ENCODE measurements around the gene NHERF1. TPM values are rescaled to one million over a fixed set of nuclear protein-coding genes. Genes with fewer than 3 reads are reported as not detected.

The NHERF1 gene
- total and polyA plus RNA-seq, 9 of the 15 experiments (the other 6 are each of a cell fraction or from before 2014, with no cell fraction given), result 11.4 to 79.9 (median 36.9) TPM

- no TSS peak for BruUV-seq (replicated peaks)
- in situ Hi-C loops (cut with MboI), result no loop called here
- H3K9me3 ChIP-seq (replicated peaks; ENCODE audit: control insufficient read depth, insufficient read depth, low read depth, low read length), result no peaks in the 10 kb centered on the region
- H3K27ac ChIP-seq (ENCODE audit: extremely low read depth, low read depth, low read length), result no peak overlapping the region
- H2AFZ ChIP-seq (ENCODE audit: low read depth, low read length), result no peak overlapping the region
- no peaks in the 10 kb centered on the region for H3K27me3 ChIP-seq (ENCODE audit: control insufficient read depth in 2 of 2, insufficient read depth in 2 of 2, low read length in 2 of 2)
- no peak overlapping the region for H3K4me2 ChIP-seq (ENCODE audit: insufficient read depth, low read length)
- H3K9ac ChIP-seq (ENCODE audit: insufficient read depth in 1 of 2, low read depth in 2 of 2, low read length in 2 of 2), result 0 out of 4 replicates have a peak overlapping the region, but pooled peaks of 1 of the 2 experiments have one; percentile 17
- ChIA-PET POLR2A (interaction anchor here (0.6 to 2.5 kb wide), 11 partner anchors 8 to 169 kb away, joined by 3 to 9 read pairs (median 3); no protein-coding TSS in a partner anchor), CTCF (ENCODE audit: low intra/inter-chr PET ratio) (interaction anchor here (3.6 kb wide), 1 partner anchor 25 kb away, joined by 41 read pairs; no protein-coding TSS in a partner anchor)
- H3K36me3 ChIP-seq (ENCODE audit: control insufficient read depth, insufficient read depth, low read length), result peaks cover 71% of the 10 kb centered on the region
- H3K9me1 ChIP-seq (ENCODE audit: control insufficient read depth, insufficient read depth, low read length), result no peaks in the 10 kb centered on the region
- peaks cover 9% of the 10 kb centered on the region for H3K79me2 ChIP-seq (ENCODE audit: control insufficient read depth, insufficient read depth, low read length)
- intact Hi-C loops (cut with micrococcal nuclease), result loop anchor here (1.0 kb wide), 1 partner anchor 23 kb away; no protein-coding TSS in a partner anchor
- WGBS (ENCODE audit: insufficient coverage, low coverage, missing lambda C conversion rate), result 69% methylated on average over 5 of the region's 5 CpGs
- ATAC-seq (peak; percentile 11; the same call in 2 of the 3 replicates), DNase-seq (ENCODE audit: extremely low read depth in 1 of 4, low spot score in 3 of 4) (no peak), FAIRE-seq (no peak)
- peaks cover 17% of the 10 kb centered on the region for H4K20me1 ChIP-seq (replicated peaks; ENCODE audit: control insufficient read depth, insufficient read depth, low read length)
- H3K4me1 ChIP-seq (replicated peaks in 1 of 2; ENCODE audit: control insufficient read depth in 2 of 2, insufficient read depth in 2 of 2, low read length in 2 of 2), result peaks cover 0 to 12% of the 10 kb centered on the region in 2 experiments; a peak in 1 of 5 replicates
- H3K4me3 ChIP-seq, result no peak overlapping the region
- TF ChIP-seq HDAC3 (IDR thresholded peaks at IDR 0.05; ENCODE audit: borderline replicate concordance, partially characterized antibody) (no peak), POLR2A (conservative IDR thresholded peaks at IDR 0.05) (peak; percentile 61), ZNF445 (CRISPR knock-in tag; IDR thresholded peaks at IDR 0.05; ENCODE audit: low read depth) (no peak), SMC3 (conservative IDR thresholded peaks at IDR 0.05; ENCODE audit: insufficient read depth, low read depth, low read length) (no peak), E2F8 (IDR thresholded peaks at IDR 0.05; ENCODE audit: low read depth, partially characterized antibody) (peak; percentile 12), MCM2 (IDR thresholded peaks at IDR 0.05; ENCODE audit: low read depth) (no peak), CREBBP (IDR thresholded peaks at IDR 0.05; ENCODE audit: low read depth, low read length) (no peak), ATF4 (CRISPR knock-in tag; IDR thresholded peaks at IDR 0.05) (no peak), ZFP1 (CRISPR knock-in tag; IDR thresholded peaks at IDR 0.05) (no peak), E2F6 (IDR thresholded peaks at IDR 0.05; ENCODE audit: borderline replicate concordance in 1 of 2, extremely low read depth in 1 of 2, insufficient read depth in 1 of 2, insufficient read length in 1 of 2, low read depth in 1 of 2, low read length in 1 of 2, poor library complexity in 1 of 2, severe bottlenecking in 1 of 2) (no peak), THAP12 (CRISPR knock-in tag; IDR thresholded peaks at IDR 0.05) (no peak), SAFB (IDR thresholded peaks at IDR 0.05; ENCODE audit: borderline replicate concordance, low read depth, low read length) (no peak), KLF13 (tag; IDR thresholded peaks at IDR 0.05; ENCODE audit: borderline replicate concordance, low read depth) (no peak), TRIM28 (IDR thresholded peaks at IDR 0.05) (no peak)
These were observed 21.5 kb downstream of the NHERF1 start for GRCh38 chr17:74769856-74770497.
